Measurements from ENCODE around the gene SCNN1A. TPM values are rescaled to one million over a fixed set of nuclear protein-coding genes. Genes with fewer than 3 reads are reported as not detected.

SCNN1A gene
- total and polyA plus RNA-seq, 2 of the 13 experiments (the other 11 are each of a cell fraction or from before 2014, with no cell fraction given) = 1.5 to 14.6 TPM

- TF ChIP-seq THAP9 (CRISPR knock-in tag; IDR thresholded peaks at IDR 0.05; ENCODE audit: borderline replicate concordance) (no peak), CENPBD1 (CRISPR knock-in tag; IDR thresholded peaks at IDR 0.05; ENCODE audit: borderline replicate concordance, low read depth) (no peak), MNT (IDR thresholded peaks at IDR 0.05) (peak; percentile 29; the same call in 1 of the 2 replicates), TCF7 (IDR thresholded peaks at IDR 0.05; ENCODE audit: low read depth) (peak; percentile 20; the same call in 1 of the 2 replicates), FOXP4 (CRISPR knock-in tag; IDR thresholded peaks at IDR 0.05) (peak; percentile 76), PBX2 (CRISPR knock-in tag; IDR thresholded peaks at IDR 0.05) (peak; percentile 88), ZNF616 (CRISPR knock-in tag; IDR thresholded peaks at IDR 0.05; ENCODE audit: low read depth) (no peak), ZNF687 (CRISPR knock-in tag; IDR thresholded peaks at IDR 0.05) (peak; percentile 67), TBX3 (IDR thresholded peaks at IDR 0.05; ENCODE audit: borderline replicate concordance) (peak; percentile 40; the same call in 1 of the 2 replicates), KAT8 (CRISPR knock-in tag; IDR thresholded peaks at IDR 0.05) (peak; percentile 29; the same call in 1 of the 2 replicates), ZBTB4 (CRISPR knock-in tag; IDR thresholded peaks at IDR 0.05; ENCODE audit: borderline replicate concordance) (no peak)
Measured at GRCh38 chr12:6370994-6371754, 4.2 kb downstream of the SCNN1A start (continued).

Data from HepG2 (cell line).